ENCODE data around the gene MC2R.

DNA sequence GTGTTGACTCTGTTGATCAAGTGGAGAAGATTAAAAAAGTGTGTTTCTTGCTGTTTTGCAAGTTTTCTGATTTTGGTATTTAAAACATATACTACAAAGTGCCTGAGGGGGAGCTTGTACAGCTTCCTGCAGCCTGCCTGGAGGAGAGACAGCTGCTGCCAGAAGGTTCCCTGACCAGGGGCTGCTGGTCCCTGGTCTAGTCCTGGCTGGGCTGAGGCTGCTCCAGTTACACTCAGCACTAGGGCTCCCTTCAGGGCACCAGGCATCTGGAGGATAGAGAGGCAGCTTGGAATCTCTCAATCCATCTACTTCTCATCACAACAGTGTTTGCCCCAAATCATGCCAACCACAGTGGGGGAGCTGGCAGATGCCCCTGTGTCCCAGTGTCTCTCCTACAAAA lies 4.8 kb downstream of the MC2R start:
- TF ChIP-seq POLR2A (IDR thresholded peaks at IDR 0.05; ENCODE audit: low read depth, low read length) (no peak), TAF1 (IDR thresholded peaks at IDR 0.05; ENCODE audit: borderline replicate concordance, low read depth, low read length) (no peak), POLR2AphosphoS5 (IDR thresholded peaks at IDR 0.05; ENCODE audit: low read depth, low read length) (no peak)

Measured in GM12892 (cell line).